GM10248 (cell line): ENCODE data around the gene FBF1.

Source experiments
- CTCF ChIA-PET: fragments of 300-600 bp; sonication (Branson Sonifier 250); formaldehyde crosslinking; extraction: SDS; loops from one replicate; lab custom pipeline; 2021; ENCODE audit warnings: antibody characterized with exemption; lab: Yijun Ruan, JAX
- POLR2A ChIA-PET: fragments of 350-650 bp; sonication (Branson Sonifier 250); formaldehyde crosslinking; extraction: SDS; loops from one replicate; lab custom pipeline; 2020; ENCODE audit warnings: antibody characterized with exemption; lab: Yijun Ruan, JAX
- DNase-seq: peaks from one replicate; pipeline ENCODE4 v3.0.0; 2012; ENCODE audit errors: extremely low spot score
- CTCF ChIP-seq: IDR thresholded peaks from 2 replicates; pipeline ENCODE4 v1.5.1; 2012; ENCODE audit warnings: mild to moderate bottlenecking, low read depth; ENCODE audit errors: extremely low read depth, missing control alignments, control extremely low read depth

The FBF1 gene

GRCh38 chr17:75937652-75938051 is 3.2 kb downstream of the FBF1 start:
- CTCF ChIA-PET: interaction anchor here (1.0 to 1.8 kb wide), 3 partner anchors 10 to 67 kb away, joined by 3 to 4 read pairs (median 3); no protein-coding TSS in a partner anchor
- no peak for DNase-seq
- POLR2A ChIA-PET: interaction anchor here (0.7 kb wide), 1 partner anchor 185 kb away, joined by 3 read pairs; no protein-coding TSS in a partner anchor
- TF ChIP-seq CTCF: no peak

- no peak for TF ChIP-seq CTCF
- POLR2A ChIA-PET: no interaction called here
- DNase-seq: no peak
- CTCF ChIA-PET: interaction anchor here (0.9 kb wide), 1 partner anchor 80 kb away, joined by 3 read pairs; no protein-coding TSS in a partner anchor
Measured at GRCh38 chr17:75933808-75934207, 7.0 kb downstream of the FBF1 start.

GRCh38 chr17:75932852-75933251 is 8.0 kb downstream of the FBF1 start:
- ChIA-PET POLR2A (interaction anchor here (0.7 kb wide), 1 partner anchor 13 kb away, joined by 6 read pairs; no protein-coding TSS in a partner anchor), CTCF (no interaction called here)
- no peak for DNase-seq
- TF ChIP-seq CTCF: no peak

- CTCF ChIA-PET: interaction anchor here (1.4 to 6.2 kb wide), 2 partner anchors 25 to 83 kb away, joined by 4 to 28 read pairs; partner anchors contain the start of gene MRPL38
- no peak for TF ChIP-seq CTCF
- POLR2A ChIA-PET: no interaction called here
- no peak for DNase-seq
Measured at GRCh38 chr17:75931062-75931461, 9.8 kb downstream of the FBF1 start.

GRCh38 chr17:75927286-75927922 is 13.4 kb downstream of the FBF1 start:
- CTCF ChIA-PET: interaction anchor here (0.9 to 6.2 kb wide), 15 partner anchors 9 to 87 kb away, joined by 3 to 28 read pairs (median 4); partner anchors contain the start of genes ACOX1, CDK3, FBF1 and MRPL38
- peak; percentile 65 for DNase-seq
- POLR2A ChIA-PET: no interaction called here
- TF ChIP-seq CTCF: peak; percentile 24

GRCh38 chr17:75926456-75926855 is 14.4 kb downstream of the FBF1 start:
- no peak for DNase-seq
- POLR2A ChIA-PET: interaction anchor here (0.5 kb wide), 1 partner anchor 120 kb away, joined by 4 read pairs; no protein-coding TSS in a partner anchor
- CTCF ChIA-PET: interaction anchor here (1.5 to 6.2 kb wide), 6 partner anchors 10 to 79 kb away, joined by 3 to 28 read pairs (median 10); partner anchors contain the start of gene MRPL38
- no peak for TF ChIP-seq CTCF
